ENCODE results near the gene EPB41L5.

DNA sequence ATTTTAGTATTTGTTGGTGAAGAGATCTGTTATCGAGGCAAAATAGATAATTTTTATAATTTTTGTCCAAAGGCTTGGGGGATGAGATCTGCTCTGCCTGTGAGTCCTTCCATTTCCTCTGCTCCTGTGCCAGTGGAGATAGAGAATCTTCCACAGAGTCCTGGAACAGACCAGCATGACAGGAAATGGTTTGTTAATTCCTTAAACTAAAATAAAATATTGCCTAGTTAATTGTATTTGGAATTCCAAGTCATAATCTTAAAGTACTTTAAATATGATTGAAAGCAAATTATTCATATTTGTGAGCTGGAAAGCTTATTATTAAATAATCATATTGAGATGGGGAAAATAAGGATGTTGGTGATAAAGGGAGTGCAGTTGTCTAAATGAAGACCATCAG, 87.8 kb downstream of the EPB41L5 start:
- TF ChIP-seq POLR2AphosphoS5 (IDR thresholded peaks at IDR 0.05; ENCODE audit: insufficient read depth, low read depth, low read length) (no peak), CTCF (IDR thresholded peaks at IDR 0.05; ENCODE audit: extremely low read depth in 1 of 2, insufficient read depth in 1 of 2, low read depth in 1 of 2, low read length in 2 of 2) (no peak), MYC (IDR thresholded peaks at IDR 0.05; ENCODE audit: low read depth, low read length) (no peak), POLR2A (IDR thresholded peaks at IDR 0.05; ENCODE audit: low read depth, low read length) (no peak)
- TF ChIP-seq, protein P1, sequence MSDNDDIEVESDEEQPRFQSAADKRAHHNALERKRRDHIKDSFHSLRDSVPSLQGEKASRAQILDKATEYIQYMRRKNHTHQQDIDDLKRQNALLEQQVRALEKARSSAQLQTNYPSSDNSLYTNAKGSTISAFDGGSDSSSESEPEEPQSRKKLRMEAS (IDR thresholded peaks at IDR 0.05; ENCODE audit: insufficient read depth, insufficient read length): no peak
